Right lobe of liver (tissue), 4 donors: ENCODE results near the gene OR1N1.

Experiments used
- CTCF ChIP-seq, 4 donors: fragments of 200-600 bp in 3 of 4; fragments of 450-650 bp in 1 of 4; IDR thresholded peaks; one replicate each; pipeline versions ENCODE4 v1.5.1 to v1.8.0; 2016 to 2022; ENCODE audit warnings: antibody characterized with exemption in 4 of 4, mild to moderate bottlenecking in 2 of 4
- POLR2A ChIP-seq: fragments of 450-650 bp; IDR thresholded peaks from one replicate; pipeline ENCODE4 v1.6.1; 2017; ENCODE audit warnings: antibody characterized with exemption, mild to moderate bottlenecking
- donor health status: DM: no; HTN: no; CAD: no.
- donor health status: DM: no; HTN: no; CAD: no.
- donor health status: DM: no; HTN: yes; CAD: no.

- TF ChIP-seq POLR2A (no peak), CTCF (IDR thresholded peaks at IDR 0.05) (no peak)
Measured at GRCh38 chr9:122526602-122527001, 491 bp downstream of the OR1N1 start.
